GM18951 (cell line): ENCODE measurements around the gene RALGPS1.

Experiments
- POLR2A ChIP-seq: IDR thresholded peaks from 4 replicates; pipeline ENCODE4 v1.6.1; 2011; ENCODE audit warnings: mild to moderate bottlenecking; ENCODE audit not compliant: insufficient read length, insufficient read depth; ENCODE audit errors: extremely low read depth
- in situ Hi-C: fragments of 300-500 bp; cut with MboI; formaldehyde crosslinking; loops from one replicate; pipeline ENCODE4 v1.12.0; 2022; ENCODE audit warnings: low sequenced_read_pairs, mixed read lengths, inconsistent platforms; ENCODE audit not compliant: unreplicated experiment

Gene RALGPS1

GRCh38 chr9:127215268-127216209 lies 301.0 kb downstream of the RALGPS1 start:
- in situ Hi-C loops: no loop called here
- TF ChIP-seq POLR2A: no peak

- in situ Hi-C loops: no loop called here
- TF ChIP-seq POLR2A: no peak
Measured at GRCh38 chr9:127216210-127216887, 301.8 kb downstream of the RALGPS1 start.

- TF ChIP-seq POLR2A: no peak
- in situ Hi-C loops: no loop called here
Measured at GRCh38 chr9:127216888-127217217, 302.3 kb downstream of the RALGPS1 start.

GRCh38 chr9:127218818-127219217 lies 304.2 kb downstream of the RALGPS1 start:
- no peak for TF ChIP-seq POLR2A
- in situ Hi-C loops: no loop called here

- TF ChIP-seq POLR2A: no peak
Measured at GRCh38 chr9:127219520-127219919, 304.9 kb downstream of the RALGPS1 start.

GRCh38 chr9:127221695-127222094 lies 307.1 kb downstream of the RALGPS1 start:
- in situ Hi-C loops: no loop called here
- no peak for TF ChIP-seq POLR2A

More at GRCh38 chr9:127219520-127219919, 304.9 kb downstream of the RALGPS1 start:
- in situ Hi-C loops: no loop called here

- in situ Hi-C loops: no loop called here
- no peak for TF ChIP-seq POLR2A
Measured at GRCh38 chr9:127222388-127223095, 308.0 kb downstream of the RALGPS1 start.

GRCh38 chr9:127223266-127223665 lies 308.7 kb downstream of the RALGPS1 start:
- no peak for TF ChIP-seq POLR2A
- in situ Hi-C loops: no loop called here

- in situ Hi-C loops: no loop called here
- no peak for TF ChIP-seq POLR2A
Measured at GRCh38 chr9:127223810-127224177, 309.2 kb downstream of the RALGPS1 start.

GRCh38 chr9:127224178-127224882 lies 309.7 kb downstream of the RALGPS1 start:
- TF ChIP-seq POLR2A: peak; percentile 31
- in situ Hi-C loops: no loop called here

GRCh38 chr9:127224883-127225739 lies 310.5 kb downstream of the RALGPS1 start:
- TF ChIP-seq POLR2A: no peak
- in situ Hi-C loops: no loop called here

- in situ Hi-C loops: no loop called here
- TF ChIP-seq POLR2A: no peak
Measured at GRCh38 chr9:127225801-127226625, 311.4 kb downstream of the RALGPS1 start.
